ENCODE measurements around the gene RAD18.

- TF ChIP-seq CTCF (IDR thresholded peaks at IDR 0.05) (no peak), POLR2AphosphoS5 (IDR thresholded peaks at IDR 0.05) (no peak), POLR2A (IDR thresholded peaks at IDR 0.05) (no peak), EP300 (IDR thresholded peaks at IDR 0.05) (no peak)
Measured at GRCh38 chr3:8867646-8868045, 95.6 kb downstream of the RAD18 start.
